Peyer's patch (tissue), 4 donors: ENCODE results near the gene LYZL1. TPM values are rescaled to one million over a fixed set of nuclear protein-coding genes. Genes with fewer than 3 reads are reported as not detected.

Source experiments
- DNase-seq, 3 donors: peaks; one replicate each; pipeline ENCODE4 v3.0.0-alpha.2; 2017 to 2019
- H3K27ac ChIP-seq, 4 donors: fragments of 200-600 bp; sonication (generic); one replicate each; pipeline ENCODE4 v1.5.1; 2016 to 2019
- H3K27me3 ChIP-seq, 2 donors: fragments of 200-600 bp; sonication (generic); one replicate each; pipeline ENCODE4 v1.5.1; 2019
- H3K36me3 ChIP-seq, 3 donors: fragments of 200-600 bp; sonication (generic); one replicate each; pipeline ENCODE4 v1.5.1; 2016 to 2019
- H3K4me1 ChIP-seq, 4 donors: fragments of 200-600 bp; sonication (generic); one replicate each; pipeline ENCODE4 v1.5.1; 2016 to 2019
- H3K4me3 ChIP-seq, 4 donors: fragments of 200-600 bp; sonication (generic); 1 replicate in 3 of 4; 2 replicates in 1 of 4; pipeline ENCODE4 v1.5.1; 2016 to 2019; ENCODE audit warnings: mild to moderate bottlenecking in 1 of 4
- H3K9me3 ChIP-seq, 4 donors: fragments of 200-600 bp; sonication (generic); one replicate each; pipeline ENCODE4 v1.5.1; 2016 to 2019; ENCODE audit warnings: mild to moderate bottlenecking in 1 of 4
- POLR2A ChIP-seq, 2 donors: fragments of 450-650 bp; IDR thresholded peaks; one replicate each; pipeline ENCODE4 v1.5.1; 2017; ENCODE audit warnings: antibody characterized with exemption in 2 of 2, mild to moderate bottlenecking in 2 of 2, moderate library complexity in 2 of 2
- total RNA-seq, 4 donors: library from RNA; depleted of rRNA; stranded (reverse); fragments of >200 nt; gene quantifications; one replicate each; pipeline ENCODE4 v1.1.0, GENCODE V29; 2016
- TF ChIP-seq, protein P1 (sequence below), 6 experiments: fragments of 450-650 bp in 4 of 6; fragments of 200-600 bp in 2 of 6; sonication (generic) in 1 of 6; IDR thresholded peaks; one replicate each; pipeline ENCODE4 v1.5.1; 2017 to 2019; ENCODE audit warnings: antibody characterized with exemption in 6 of 6, mild to moderate bottlenecking in 3 of 6, moderate library complexity in 1 of 6

Gene LYZL1
- total RNA-seq, 4 donors from 2014 or later = not detected

DNA sequence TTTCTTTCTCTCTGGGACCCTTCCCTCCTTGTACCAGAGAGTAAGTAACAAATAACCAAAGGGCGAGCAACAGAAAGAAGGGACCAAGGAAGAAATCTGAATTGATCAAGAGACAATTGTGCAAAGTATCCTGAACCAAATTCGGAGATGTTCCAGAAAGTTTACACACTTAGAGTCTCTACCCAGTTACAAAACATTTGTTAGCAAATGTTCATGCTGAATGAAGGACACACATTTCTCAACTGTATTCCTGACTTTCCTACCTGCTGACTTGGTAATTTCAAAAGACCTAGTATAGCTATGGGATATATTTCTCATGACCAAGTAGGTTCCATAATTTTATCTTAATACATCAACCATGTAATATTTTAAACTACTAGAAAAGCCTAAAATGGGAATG is 37.4 kb downstream of the LYZL1 start:
- no peak overlapping the region for H3K4me3 ChIP-seq
- no peaks in the 10 kb centered on the region for H3K9me3 ChIP-seq
- no peaks in the 10 kb centered on the region for H3K4me1 ChIP-seq

DNA sequence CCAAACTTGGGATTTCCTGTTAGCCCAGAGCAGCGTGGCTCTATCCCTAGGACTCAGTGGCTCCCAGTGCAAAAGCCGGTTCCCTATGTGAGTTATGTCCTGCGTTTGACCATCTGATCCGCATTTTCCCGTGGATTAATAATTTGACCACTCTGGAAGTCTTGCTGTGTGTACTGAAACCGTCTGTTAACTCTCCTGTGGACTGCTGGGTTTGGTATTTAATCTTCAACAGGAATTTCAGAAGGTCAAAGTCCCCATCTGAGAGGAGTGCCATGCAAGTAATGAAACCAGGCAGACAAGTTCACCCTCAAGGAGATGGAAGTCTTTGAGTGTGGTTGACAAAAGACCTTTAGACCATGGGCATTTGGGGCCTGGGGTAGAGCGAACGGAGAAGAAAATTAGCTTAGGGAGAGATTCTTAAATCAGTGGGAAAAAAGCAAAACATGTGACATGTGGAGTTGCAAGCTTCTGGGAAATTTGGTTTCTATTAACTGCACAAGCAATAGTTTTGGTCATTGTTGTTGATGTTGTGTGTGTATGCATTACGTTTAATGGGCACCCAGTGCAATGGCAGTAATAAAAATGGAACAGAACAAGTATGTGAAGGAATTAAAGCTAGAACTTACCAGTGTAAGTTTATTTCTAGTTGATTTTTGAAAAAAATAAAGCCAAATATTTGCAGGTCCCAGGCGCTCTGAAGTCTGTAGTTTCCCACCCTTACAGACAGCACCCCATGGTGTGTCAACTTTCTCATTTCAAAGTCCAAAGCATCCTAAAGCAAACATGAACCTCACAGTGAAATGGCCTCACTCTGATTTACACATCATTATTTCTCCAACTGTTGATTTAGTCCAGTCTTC is 38.2 kb downstream of the LYZL1 start:
- no peaks in the 10 kb centered on the region for H3K4me1 ChIP-seq
- no peak for DNase-seq
- no peak overlapping the region for H3K27ac ChIP-seq
- H3K9me3 ChIP-seq = no peaks in the 10 kb centered on the region
- TF ChIP-seq, protein P1, sequence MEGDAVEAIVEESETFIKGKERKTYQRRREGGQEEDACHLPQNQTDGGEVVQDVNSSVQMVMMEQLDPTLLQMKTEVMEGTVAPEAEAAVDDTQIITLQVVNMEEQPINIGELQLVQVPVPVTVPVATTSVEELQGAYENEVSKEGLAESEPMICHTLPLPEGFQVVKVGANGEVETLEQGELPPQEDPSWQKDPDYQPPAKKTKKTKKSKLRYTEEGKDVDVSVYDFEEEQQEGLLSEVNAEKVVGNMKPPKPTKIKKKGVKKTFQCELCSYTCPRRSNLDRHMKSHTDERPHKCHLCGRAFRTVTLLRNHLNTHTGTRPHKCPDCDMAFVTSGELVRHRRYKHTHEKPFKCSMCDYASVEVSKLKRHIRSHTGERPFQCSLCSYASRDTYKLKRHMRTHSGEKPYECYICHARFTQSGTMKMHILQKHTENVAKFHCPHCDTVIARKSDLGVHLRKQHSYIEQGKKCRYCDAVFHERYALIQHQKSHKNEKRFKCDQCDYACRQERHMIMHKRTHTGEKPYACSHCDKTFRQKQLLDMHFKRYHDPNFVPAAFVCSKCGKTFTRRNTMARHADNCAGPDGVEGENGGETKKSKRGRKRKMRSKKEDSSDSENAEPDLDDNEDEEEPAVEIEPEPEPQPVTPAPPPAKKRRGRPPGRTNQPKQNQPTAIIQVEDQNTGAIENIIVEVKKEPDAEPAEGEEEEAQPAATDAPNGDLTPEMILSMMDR (IDR thresholded peaks at IDR 0.05) = no peak
- no peak for TF ChIP-seq POLR2A (IDR thresholded peaks at IDR 0.05)
- no peaks in the 10 kb centered on the region for H3K36me3 ChIP-seq
- H3K4me3 ChIP-seq = no peak overlapping the region
- H3K27me3 ChIP-seq = no peaks in the 10 kb centered on the region

More for the DNA sequence above, 37.4 kb downstream of the LYZL1 start:
- H3K27me3 ChIP-seq = no peaks in the 10 kb centered on the region
- no peak for DNase-seq
- no peak overlapping the region for H3K27ac ChIP-seq
- H3K36me3 ChIP-seq = no peaks in the 10 kb centered on the region
- no peak for TF ChIP-seq POLR2A (IDR thresholded peaks at IDR 0.05)
- TF ChIP-seq, protein P1 (IDR thresholded peaks at IDR 0.05) = no peak

DNA sequence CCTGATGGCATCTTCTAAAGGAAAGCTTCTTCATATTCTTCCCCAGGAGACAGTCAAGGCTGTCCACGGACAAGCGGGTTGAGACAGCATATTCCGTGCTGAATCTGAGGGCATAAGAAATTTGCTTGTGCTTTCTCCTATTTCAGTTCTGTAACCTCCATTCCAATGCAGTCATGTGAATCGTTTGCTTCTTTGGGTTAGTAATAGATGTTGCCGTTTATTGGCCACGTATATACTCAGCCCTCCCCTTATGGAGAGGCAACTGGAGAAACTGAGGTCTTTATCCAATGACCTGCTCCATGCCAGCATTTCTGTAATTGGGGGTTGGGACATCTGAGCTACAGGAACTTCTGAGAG is 38.9 kb downstream of the LYZL1 start:
- Histone ChIP-seq H3K27ac (no peak overlapping the region), H3K27me3 (no peaks in the 10 kb centered on the region), H3K36me3 (no peaks in the 10 kb centered on the region), H3K9me3 (no peaks in the 10 kb centered on the region), H3K4me1 (no peaks in the 10 kb centered on the region), H3K4me3 (no peak overlapping the region)
- DNase-seq = no peak
- TF ChIP-seq, protein P1 (IDR thresholded peaks at IDR 0.05) = no peak
- no peak for TF ChIP-seq POLR2A (IDR thresholded peaks at IDR 0.05)

DNA sequence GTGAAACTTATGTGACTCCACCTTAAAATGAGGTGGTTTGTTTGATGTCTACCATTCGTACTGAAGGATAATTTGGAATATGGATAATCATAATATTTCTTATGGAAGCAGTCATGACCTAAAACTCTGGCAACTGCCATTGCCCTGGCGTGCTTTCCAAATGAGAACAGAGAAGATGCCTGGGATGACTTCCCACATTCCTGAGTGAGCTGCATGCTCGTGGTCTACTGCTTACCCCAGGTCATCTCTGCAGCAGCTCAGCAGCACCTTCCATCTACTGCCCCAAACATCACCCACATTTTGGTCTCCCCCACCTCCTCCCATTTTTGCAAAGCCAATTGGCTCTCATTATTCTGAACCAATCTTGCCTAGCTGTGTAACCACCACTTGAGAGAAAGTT is 40.1 kb downstream of the LYZL1 start:
- H3K36me3 ChIP-seq = no peaks in the 10 kb centered on the region
- H3K27ac ChIP-seq = no peak overlapping the region
- no peaks in the 10 kb centered on the region for H3K4me1 ChIP-seq
- no peaks in the 10 kb centered on the region for H3K27me3 ChIP-seq
- peak in 1 of 3 donors; percentile 54 for DNase-seq
- no peak for TF ChIP-seq POLR2A (IDR thresholded peaks at IDR 0.05)
- TF ChIP-seq, protein P1 (IDR thresholded peaks at IDR 0.05) = no peak
- no peak overlapping the region for H3K4me3 ChIP-seq
- H3K9me3 ChIP-seq = no peaks in the 10 kb centered on the region

DNA sequence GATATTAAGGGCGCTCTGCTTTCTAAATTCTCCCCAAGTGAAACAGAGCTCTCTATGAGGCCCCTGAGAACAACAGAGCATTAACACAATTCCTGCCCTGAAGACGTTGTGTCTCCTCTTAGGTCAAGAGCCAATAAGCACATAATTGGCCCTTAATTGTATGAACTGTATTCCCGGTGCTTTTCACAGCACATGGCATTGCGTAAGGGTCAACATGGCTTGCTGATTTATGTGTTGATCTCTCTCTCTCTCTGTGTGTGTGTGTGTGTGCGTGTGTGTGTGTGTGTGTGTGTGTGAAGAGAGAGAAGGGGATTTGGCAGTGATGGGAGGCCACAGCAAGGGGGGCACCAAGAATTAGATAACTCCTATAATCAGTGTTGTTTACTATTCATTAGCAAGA is 40.5 kb downstream of the LYZL1 start:
- Histone ChIP-seq H3K4me3 (no peak overlapping the region), H3K27ac (no peak overlapping the region), H3K36me3 (no peaks in the 10 kb centered on the region), H3K9me3 (no peaks in the 10 kb centered on the region), H3K4me1 (no peaks in the 10 kb centered on the region), H3K27me3 (no peaks in the 10 kb centered on the region)
- no peak for DNase-seq
- TF ChIP-seq POLR2A (IDR thresholded peaks at IDR 0.05) = no peak
- TF ChIP-seq, protein P1 (IDR thresholded peaks at IDR 0.05) = no peak
